A549 (cell line): ENCODE measurements around the gene TMEM131.

ENCODE experiments used
- RCOR1 ChIP-seq: fragments of 150-350 bp; IDR thresholded peaks from 2 replicates; pipeline ENCODE4 v1.6.1; 2014; ENCODE audit warnings: antibody characterized with exemption, low read length, low read depth
- TF ChIP-seq, protein P1 (sequence below): fragments of >200 bp; sonication (Bioruptor Twin); formaldehyde crosslinking; IDR thresholded peaks from 3 replicates; pipeline ENCODE4 v1.5.1; 2016

DNA sequence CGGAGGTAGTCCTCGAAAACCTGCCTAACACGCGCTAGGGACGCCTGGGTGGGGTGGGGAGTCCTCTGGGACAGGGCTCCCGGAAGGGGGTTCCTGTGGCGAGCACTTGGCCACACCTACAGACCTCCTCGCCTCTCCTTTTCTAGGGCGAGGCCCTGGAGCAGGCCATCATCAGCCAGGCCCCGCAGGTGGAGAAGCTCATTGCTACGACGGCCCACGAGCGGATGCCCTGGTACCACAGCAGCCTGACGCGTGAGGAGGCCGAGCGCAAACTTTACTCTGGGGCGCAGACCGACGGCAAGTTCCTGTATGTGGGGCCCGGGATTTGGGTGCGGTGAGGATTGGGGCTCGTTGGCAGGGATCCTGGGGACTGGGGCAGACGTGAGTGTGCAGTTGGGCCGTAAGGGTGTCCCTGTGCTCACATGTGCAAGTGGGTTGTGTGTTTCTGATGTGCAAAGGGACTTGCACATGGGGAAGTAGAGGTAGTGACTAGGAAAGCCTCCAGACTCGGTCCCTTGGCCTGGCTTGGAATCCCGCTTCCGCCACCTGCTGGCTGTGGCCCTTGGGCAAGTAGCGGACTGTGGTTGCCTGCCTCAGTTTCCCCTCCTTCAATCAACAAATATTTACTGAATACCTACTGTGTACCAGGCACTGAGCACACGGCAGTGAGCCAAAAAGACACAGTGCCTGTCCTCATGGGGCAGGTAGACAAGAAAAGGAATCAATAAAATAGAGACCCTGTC lies 270.6 kb downstream of the TMEM131 start:
- TF ChIP-seq, protein P1, sequence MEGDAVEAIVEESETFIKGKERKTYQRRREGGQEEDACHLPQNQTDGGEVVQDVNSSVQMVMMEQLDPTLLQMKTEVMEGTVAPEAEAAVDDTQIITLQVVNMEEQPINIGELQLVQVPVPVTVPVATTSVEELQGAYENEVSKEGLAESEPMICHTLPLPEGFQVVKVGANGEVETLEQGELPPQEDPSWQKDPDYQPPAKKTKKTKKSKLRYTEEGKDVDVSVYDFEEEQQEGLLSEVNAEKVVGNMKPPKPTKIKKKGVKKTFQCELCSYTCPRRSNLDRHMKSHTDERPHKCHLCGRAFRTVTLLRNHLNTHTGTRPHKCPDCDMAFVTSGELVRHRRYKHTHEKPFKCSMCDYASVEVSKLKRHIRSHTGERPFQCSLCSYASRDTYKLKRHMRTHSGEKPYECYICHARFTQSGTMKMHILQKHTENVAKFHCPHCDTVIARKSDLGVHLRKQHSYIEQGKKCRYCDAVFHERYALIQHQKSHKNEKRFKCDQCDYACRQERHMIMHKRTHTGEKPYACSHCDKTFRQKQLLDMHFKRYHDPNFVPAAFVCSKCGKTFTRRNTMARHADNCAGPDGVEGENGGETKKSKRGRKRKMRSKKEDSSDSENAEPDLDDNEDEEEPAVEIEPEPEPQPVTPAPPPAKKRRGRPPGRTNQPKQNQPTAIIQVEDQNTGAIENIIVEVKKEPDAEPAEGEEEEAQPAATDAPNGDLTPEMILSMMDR: no peak
- no peak for TF ChIP-seq RCOR1
